HG02840 (cell line): Measurements from ENCODE around the gene SPACA7.

ENCODE experiments used
- ATAC-seq: cut with Tn5 transposase; IDR thresholded peaks from one replicate; pipeline ENCODE4 v1.9.1; 2021; ENCODE audit warnings: mild to moderate bottlenecking, moderate library complexity, moderate number of reproducible peaks; ENCODE audit not compliant: unreplicated experiment, low FRiP score

SPACA7 gene

DNA sequence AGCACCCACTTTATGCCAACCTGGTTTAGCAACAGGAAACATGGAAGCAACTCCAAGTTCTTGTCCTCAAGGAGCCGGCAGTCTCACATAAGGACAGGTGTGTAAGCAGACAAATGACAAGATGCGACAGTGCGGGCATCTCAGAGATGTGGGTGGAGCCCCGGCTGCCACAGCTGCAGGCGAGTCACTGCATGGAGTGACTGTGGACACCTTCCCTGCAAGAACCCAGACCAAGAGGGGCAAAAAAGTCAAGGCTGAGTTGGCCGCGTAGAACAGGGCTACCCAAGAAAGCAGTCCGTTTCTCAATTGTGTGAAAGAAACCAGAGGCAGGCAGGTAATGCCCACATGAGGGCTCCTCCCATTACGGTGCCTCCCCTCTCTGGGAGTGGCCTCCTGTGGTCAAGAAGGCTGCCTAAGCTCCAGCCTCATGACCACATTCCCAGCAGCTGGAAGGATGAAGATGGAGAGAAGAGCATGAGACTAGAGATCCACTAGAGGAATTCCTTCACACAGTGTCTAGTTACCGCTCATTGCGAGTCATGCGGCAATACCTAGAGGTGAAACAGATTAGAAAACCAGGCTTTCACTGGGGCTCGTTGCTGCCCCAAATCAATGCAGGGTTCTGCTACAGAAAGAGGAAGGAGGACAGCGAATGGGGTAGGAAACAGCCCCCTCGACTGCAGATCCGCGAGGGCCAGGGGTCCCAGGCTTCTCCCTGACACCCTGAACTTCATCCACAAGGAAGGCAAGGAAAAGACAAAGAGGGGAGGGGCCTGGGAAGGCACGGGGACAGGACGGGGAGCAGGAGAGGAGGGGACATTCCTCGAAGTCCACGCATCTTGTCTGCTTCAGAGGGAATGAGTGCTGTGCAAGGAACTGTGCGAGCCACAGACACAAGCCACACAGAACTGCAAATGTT, 80.2 kb downstream of the SPACA7 start:
- ATAC-seq = no peak

DNA sequence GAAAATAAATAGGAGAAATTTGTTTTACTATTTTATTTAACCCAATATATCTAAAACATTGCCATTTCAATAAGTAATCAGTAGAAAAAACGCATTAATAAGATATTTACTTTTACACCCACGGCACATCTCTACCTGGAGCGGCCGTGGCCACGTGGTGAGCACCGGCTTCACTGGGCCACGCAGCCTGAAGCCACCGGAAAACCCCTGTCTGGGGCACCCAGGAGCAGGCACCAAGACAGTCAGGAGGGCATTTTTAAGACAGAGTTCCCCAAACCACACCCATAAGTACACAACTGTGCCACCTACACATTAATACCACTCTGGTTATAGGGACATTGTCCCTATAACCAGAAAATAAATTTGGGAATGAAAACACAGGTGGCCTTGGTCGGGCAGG, 80.9 kb downstream of the SPACA7 start:
- ATAC-seq = no peak

DNA sequence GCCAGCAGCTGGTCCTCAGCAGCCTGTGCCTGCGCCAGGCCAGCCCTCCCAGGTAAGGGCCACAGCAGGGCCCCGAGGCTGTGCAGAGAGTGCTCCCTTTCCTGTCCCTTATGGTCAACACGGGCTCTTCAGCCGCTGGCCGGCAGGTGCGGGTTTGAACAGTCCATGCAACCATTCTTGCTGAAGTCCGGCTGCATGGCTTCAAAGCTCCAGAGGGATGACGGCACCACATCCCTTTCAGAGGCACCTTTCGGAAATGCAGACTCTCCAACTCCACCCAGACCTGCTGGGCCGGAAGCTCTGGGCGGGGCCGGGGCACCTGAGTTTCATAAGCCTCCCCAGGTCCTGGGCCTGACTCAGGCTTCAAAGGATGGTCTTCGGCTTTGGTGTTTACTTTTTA, 81.3 kb downstream of the SPACA7 start:
- no peak for ATAC-seq

DNA sequence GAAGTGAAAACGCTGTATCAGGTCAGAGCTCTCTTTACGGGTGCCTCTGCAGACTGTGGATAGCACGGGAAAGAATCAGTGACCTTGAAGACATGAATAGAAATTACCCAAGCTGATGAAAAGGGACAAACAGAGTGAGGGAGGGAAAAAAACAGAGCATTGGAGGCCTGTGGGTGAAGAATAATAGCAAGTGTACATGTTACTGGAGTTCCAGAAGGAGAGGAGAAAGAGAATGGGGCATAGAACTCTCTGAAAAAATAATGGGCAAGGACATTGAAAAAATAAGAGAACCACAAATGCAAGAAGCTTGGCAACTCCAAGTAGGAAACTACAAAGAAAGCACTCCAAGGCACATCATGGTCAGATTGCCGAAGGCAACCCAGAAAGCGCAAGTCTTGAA, 86.3 kb downstream of the SPACA7 start:
- no peak for ATAC-seq

DNA sequence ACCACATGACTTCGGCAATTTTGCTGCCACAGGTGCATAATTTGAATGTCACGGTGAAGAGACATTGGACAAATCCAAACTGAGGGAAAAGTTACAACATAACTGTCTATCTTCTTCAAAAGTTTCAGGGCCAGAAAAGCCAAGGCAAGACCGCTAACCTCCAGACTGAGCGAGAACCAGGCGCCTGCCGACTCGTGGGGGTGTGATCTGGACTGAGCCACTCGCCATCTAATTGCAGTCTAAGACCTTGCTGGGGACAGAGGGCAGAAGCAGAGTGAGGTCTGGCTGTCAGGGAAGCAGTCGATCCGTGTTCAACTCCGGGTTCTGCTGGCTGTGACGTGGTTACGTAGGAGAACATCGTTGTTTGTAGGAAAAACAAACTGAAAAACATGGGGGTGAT, 88.6 kb downstream of the SPACA7 start:
- ATAC-seq = no peak

DNA sequence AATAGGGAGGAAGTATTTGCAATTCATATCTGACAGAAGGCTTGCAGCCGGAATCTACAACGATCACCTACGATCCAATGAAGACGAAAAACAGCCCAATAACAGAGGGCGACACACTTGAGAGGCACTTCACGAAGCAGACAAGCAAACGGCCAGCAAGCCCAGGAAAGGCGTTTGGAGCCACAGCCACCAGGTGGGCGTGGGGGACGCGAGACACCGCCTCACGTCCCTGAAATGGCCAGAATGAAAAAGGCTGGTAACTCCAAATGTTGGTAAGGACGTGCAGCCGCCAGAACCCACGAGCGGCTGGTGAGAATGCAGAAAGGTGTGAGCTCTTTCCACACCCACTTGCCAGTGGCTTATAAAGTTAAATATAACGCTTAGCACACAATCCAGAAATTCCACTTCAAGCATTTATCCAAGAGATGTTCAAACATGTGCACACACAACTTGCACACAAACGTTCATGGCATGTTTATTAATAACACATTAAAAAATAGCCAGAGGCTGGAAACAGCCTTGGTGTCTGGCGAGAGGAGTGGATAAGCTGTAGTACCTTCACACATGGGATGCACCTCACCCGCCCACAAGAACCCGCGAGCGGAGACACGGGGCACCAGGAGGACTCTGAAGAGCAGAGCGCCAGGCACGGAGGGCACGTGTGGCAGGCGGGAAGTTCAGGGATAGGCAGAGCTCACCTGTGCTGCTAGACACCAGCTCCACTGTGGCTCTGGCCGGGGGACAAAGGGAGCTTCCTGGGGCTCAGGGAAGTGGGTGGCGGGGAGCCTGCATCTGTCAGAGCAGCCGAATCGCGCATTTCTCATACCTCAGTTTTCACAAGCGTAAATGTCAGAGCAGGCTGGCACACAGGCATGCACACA, 89.3 kb downstream of the SPACA7 start:
- ATAC-seq = no peak

DNA sequence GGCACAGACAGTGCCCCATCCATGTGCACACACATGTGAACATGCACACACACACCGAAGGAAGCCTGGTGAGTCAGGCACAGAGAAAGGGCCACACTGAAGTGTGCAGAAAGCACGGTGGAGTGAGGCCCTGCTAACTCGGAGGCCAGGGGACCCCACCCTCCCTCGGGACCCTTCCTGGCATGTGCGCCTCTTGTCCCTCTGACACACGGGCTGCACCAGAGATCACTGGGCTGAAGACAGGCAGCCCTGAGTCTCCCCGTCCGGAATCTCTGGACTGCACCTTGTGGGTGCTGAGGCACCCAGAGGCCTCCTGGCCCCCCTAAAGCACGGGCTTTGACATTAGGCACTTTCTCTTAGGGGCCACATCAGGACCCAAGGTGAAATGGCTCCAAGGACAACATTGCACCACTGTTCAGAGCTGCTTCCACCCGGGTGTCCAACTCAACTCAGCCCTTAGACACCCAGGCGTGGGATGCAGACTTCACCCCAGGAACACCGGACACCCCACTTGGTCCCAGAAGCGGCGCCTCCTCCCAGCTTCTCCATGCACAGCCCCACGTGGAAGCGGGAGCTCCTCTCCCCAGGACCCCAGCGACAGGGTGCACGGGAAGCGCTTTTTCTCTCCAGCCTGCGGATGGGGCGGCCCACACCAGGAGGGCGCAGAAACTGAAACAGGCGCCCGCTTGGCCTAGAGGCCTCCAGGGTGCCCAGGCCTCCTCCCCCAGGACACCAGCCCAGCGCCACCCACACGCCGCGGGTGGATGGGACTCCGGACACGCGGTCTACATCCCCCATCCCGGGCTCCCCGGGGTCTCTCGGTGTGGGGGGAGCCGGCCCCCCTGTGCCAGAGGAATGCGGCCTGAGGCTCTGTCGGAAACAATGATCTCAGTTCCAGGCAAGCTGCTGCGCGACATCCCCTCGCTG, 90.2 kb downstream of the SPACA7 start:
- no peak for ATAC-seq

DNA sequence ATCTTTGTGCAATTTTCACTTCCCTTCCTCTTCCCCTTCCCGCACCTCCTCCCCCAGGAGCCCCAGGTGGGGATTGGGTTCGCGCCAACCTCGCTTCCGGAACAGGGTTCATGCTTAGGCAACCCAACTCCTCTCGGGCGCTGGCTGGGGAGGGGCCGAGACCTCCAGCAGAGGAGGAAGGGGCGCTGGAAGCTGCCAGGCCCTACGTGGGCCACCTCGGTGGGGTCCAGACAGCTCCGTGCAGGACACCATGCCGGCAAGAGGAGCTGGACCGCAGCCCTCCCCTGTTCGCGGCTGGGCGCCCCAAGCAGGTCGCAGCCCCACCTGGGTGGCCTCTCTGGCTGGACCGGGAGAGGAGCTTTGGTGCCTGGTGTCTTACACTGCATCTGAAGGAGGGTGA, 91.1 kb downstream of the SPACA7 start:
- ATAC-seq = no peak

DNA sequence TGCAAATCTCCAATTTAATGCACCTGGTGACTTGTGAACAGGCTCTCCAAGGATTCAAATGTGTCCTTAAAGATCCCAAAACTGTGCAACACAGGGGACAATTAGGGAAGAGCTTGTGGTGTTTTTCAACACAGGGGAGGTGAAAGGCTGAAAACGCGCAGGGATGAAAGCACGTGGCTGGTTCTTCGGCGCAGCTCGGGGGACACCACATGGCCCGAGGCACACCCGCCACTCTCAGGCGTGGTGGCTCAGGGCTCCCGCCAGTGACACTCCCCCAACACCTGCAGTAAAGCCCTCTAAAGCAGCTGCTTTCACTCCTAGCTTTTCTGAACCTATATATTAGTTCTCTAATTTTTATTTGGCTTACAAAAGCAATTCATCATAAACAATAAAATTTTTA, 91.9 kb downstream of the SPACA7 start:
- no peak for ATAC-seq

DNA sequence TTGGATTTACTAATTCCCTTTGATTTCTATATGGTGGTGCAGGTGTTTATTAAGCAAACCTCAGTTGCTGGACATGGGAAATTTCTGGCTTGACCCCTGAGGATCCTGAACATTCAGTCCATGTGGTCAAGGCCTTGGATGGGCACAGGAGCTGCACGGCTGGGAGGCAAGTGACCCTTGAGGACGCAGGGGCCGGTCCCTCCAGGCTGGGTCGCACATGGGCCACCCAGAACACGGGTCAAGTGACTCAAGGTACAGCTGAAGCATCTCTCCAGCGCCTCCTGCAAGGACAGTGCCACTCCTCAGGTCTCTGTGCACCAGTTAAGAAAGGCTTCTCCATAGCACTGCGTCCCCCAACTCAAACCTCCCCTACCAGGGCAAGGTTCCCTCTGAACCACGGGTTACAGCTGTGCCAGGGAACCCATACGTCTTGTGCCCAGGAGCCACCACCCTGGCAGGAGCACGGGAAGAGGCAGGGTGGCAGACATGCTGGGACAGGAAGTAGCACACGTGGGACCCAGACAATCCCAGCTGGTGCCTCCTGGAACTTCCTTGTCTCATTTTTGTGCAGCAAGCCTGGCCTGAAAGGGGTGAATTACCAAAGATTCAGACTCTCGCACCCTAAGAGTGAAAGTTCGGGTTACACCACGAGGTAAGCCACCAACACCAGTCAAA, 93.1 kb downstream of the SPACA7 start:
- ATAC-seq = no peak

DNA sequence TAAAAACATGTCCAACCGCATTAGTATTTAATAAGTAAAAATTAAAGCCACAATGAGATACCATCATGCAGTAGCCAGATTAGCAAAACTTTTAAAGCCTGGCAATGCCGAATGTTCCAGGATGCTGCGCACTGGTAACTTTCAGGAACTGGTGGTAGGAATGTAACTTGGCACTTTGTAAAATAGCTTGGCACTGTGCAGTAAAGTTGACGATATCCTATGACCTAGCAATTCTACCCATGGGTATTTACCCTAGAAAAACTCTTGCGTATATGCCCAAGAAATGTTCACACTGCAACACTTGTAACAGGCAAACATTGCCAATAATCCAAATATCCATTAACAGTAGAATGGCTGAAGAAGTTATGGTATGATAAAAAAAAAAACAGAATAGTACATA, 97.7 kb downstream of the SPACA7 start:
- no peak for ATAC-seq

DNA sequence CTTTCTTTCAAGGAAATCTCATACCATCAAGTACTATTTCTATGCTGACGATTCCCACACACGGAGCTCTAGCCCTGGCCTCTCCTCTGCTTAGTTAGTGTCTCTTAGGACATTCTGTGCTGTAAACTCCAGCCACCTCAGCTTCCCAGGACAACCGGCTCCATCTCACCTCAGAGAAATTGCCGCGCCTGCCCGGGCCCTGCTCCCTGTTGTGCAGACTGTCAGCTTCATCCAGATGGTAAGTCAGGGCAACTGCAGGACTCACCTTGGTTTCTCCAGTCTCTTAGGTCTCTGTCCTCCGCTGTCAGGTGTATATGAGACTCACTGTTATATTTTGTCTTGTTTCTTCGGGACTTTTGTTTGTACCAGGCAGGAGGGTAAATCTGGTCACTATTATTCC, 98.7 kb downstream of the SPACA7 start:
- no peak for ATAC-seq

DNA sequence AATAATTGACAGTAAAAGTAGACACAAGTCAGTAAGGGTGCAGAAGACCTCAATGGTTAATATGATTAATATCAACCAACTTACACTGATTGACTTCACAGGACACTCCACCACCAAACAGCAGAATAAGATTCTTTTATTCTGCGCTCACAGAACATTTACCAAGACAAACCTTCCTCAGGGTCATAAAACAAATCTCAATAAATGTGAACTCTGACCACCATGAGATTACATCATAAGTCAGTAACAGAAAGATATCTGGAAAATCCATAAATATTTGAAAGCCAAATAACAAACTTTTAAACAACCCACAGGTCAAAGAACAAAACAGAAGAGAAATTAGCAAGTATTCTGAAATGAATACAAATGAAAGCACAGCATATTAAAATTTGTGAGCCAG, 99.7 kb downstream of the SPACA7 start:
- ATAC-seq = no peak

DNA sequence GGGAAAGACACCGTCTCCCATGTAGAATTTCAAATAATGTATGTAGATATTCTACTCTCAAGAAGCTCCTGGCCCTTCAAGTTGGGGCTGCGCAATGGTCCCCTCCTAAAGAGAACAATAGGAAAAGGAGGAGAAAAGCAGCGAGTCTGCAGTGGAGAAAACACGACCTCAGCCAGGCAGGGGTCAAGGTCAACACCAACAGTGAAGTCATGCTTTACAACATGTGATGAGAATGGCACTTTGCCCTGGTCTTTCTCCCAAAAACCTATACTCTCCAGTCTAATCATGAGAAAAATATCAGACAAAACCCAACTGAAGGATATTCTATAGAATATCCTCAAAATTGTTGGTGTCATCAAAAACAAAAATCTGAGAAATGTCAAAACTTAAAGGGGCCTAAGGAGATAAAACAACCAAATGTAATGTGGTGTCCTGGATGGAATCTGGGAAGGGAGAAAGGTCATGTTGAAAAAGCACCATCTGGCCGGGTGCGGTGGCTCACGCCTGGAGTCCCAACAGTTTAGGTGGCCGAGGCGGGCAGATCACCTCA, 101.0 kb downstream of the SPACA7 start:
- ATAC-seq = no peak

DNA sequence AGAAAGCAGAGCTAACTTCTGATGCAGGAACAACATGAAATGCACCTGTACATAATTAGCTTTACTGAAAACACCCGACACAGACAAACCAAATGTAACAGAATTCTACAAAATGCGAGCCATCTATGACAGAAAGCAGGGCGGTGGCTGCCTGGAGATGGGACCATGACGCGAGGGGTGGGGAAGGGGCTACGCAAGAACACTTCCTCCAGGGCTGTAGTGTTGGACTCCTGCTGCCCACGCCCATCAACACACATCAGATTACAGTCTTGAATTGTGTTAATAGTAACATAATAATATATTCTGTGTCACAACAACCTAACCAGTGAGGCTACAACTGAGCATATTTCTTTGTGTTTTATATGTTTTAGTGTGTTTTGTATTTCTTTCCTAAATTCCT, 103.2 kb downstream of the SPACA7 start:
- ATAC-seq = no peak

DNA sequence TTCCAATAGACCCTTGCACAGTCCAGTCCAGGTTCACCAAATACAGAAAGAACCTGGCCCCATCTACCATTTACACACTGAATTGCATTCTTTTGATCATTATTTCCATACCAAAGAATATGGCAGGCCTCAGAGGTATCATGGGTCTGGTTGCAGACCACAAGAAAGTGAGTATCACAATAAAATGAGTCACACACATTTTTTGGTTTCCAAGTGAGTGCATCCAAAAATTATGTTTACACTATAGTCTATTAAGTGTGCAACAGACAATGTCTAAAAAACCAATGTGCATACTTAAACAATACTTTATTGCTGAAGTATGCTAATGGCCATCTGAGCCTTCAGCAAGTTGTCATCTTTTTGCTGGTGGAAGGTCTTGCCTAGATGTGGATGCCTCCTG, 105.3 kb downstream of the SPACA7 start:
- no peak for ATAC-seq

DNA sequence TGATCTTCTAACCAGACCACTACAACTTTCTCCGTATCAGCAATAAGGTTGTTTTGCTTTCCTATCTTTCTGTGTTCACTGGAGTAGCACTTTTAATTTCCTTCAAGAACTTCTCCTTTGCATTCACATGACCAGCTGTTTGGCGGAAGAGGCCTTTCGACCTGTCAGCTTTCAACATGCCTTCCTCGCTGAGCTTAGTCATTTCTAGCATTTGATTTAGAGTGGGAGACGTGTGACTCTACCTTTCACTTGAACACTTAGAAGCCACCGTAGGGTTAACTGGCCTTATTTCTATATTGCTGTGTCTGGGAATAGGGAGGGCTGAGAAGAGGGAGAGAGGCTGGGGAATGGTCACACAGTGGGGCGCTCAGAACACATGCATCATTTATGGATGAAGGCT, 107.1 kb downstream of the SPACA7 start:
- no peak for ATAC-seq
